ENCODE measurements around the gene CNTFR. TPM values are rescaled to one million over a fixed set of nuclear protein-coding genes. Genes with fewer than 3 reads are reported as not detected.

The CNTFR gene
- total and polyA plus RNA-seq, 4 donors = 0.75 to 3.3 (median 2.0) TPM

DNA sequence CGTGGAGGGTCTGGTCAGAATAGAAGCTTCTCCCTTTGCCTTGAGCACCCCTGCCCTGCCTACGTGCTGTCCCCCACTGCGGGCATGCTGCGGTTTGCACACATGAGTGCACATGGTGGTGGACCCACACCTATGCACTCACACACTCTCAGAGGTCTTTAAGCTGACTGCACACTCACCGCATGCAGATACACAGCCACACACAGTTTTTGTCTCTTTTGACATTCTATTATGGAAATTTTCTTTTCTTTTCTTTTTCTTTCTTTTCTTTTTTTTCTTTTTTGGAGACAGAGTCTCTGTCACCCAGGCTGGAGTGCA is 39.9 kb upstream of the CNTFR start:
- no peaks in the 10 kb centered on the region for H3K9me3 ChIP-seq (ENCODE audit: control insufficient read depth in 4 of 4, low read length in 3 of 4)
- H3K27ac ChIP-seq (ENCODE audit: low read depth in 1 of 2, low read length in 2 of 2) = no peak overlapping the region
- H3K4me1 ChIP-seq (ENCODE audit: control insufficient read depth in 4 of 4, insufficient read depth in 4 of 4, low read length in 3 of 4) = peaks cover 6 to 67% (median 57%) of the 10 kb centered on the region in 4 donors
- peak overlapping the region in 1 of 3 donors; percentile 58 for H3K4me3 ChIP-seq (ENCODE audit: low read depth in 1 of 3, low read length in 3 of 3)
- H3K9ac ChIP-seq (ENCODE audit: low read depth in 1 of 2, low read length in 2 of 2) = no peak overlapping the region
- TF ChIP-seq HNF4G (IDR thresholded peaks at IDR 0.05) (no peak), FOXA1 (IDR thresholded peaks at IDR 0.05) (no peak), FOXA2 (IDR thresholded peaks at IDR 0.05) (no peak), JUND (IDR thresholded peaks at IDR 0.05) (no peak), GABPA (IDR thresholded peaks at IDR 0.05 in 1 of 2, conservative IDR thresholded peaks at IDR 0.05 in 1 of 2) (no peak), NR2F2 (IDR thresholded peaks at IDR 0.05) (no peak), TAF1 (conservative IDR thresholded peaks at IDR 0.05) (no peak), EGR1 (IDR thresholded peaks at IDR 0.05; ENCODE audit: low read depth in 2 of 2) (no peak), YY1 (IDR thresholded peaks at IDR 0.05) (no peak), RAD21 (IDR thresholded peaks at IDR 0.05) (no peak), HNF4A (conservative IDR thresholded peaks at IDR 0.05) (no peak), SP1 (IDR thresholded peaks at IDR 0.05) (no peak), ZBTB33 (IDR thresholded peaks at IDR 0.05) (no peak), RXRA (IDR thresholded peaks at IDR 0.05) (no peak)
- TF ChIP-seq, protein P1, sequence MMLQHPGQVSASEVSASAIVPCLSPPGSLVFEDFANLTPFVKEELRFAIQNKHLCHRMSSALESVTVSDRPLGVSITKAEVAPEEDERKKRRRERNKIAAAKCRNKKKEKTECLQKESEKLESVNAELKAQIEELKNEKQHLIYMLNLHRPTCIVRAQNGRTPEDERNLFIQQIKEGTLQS (IDR thresholded peaks at IDR 0.05) = no peak
- TF ChIP-seq, protein P2, sequence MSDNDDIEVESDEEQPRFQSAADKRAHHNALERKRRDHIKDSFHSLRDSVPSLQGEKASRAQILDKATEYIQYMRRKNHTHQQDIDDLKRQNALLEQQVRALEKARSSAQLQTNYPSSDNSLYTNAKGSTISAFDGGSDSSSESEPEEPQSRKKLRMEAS (IDR thresholded peaks at IDR 0.05) = no peak
- TF ChIP-seq, protein P3, sequence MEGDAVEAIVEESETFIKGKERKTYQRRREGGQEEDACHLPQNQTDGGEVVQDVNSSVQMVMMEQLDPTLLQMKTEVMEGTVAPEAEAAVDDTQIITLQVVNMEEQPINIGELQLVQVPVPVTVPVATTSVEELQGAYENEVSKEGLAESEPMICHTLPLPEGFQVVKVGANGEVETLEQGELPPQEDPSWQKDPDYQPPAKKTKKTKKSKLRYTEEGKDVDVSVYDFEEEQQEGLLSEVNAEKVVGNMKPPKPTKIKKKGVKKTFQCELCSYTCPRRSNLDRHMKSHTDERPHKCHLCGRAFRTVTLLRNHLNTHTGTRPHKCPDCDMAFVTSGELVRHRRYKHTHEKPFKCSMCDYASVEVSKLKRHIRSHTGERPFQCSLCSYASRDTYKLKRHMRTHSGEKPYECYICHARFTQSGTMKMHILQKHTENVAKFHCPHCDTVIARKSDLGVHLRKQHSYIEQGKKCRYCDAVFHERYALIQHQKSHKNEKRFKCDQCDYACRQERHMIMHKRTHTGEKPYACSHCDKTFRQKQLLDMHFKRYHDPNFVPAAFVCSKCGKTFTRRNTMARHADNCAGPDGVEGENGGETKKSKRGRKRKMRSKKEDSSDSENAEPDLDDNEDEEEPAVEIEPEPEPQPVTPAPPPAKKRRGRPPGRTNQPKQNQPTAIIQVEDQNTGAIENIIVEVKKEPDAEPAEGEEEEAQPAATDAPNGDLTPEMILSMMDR (IDR thresholded peaks at IDR 0.05; ENCODE audit: low read depth, low read length, missing input control) = no peak
- TF ChIP-seq, protein P4, sequence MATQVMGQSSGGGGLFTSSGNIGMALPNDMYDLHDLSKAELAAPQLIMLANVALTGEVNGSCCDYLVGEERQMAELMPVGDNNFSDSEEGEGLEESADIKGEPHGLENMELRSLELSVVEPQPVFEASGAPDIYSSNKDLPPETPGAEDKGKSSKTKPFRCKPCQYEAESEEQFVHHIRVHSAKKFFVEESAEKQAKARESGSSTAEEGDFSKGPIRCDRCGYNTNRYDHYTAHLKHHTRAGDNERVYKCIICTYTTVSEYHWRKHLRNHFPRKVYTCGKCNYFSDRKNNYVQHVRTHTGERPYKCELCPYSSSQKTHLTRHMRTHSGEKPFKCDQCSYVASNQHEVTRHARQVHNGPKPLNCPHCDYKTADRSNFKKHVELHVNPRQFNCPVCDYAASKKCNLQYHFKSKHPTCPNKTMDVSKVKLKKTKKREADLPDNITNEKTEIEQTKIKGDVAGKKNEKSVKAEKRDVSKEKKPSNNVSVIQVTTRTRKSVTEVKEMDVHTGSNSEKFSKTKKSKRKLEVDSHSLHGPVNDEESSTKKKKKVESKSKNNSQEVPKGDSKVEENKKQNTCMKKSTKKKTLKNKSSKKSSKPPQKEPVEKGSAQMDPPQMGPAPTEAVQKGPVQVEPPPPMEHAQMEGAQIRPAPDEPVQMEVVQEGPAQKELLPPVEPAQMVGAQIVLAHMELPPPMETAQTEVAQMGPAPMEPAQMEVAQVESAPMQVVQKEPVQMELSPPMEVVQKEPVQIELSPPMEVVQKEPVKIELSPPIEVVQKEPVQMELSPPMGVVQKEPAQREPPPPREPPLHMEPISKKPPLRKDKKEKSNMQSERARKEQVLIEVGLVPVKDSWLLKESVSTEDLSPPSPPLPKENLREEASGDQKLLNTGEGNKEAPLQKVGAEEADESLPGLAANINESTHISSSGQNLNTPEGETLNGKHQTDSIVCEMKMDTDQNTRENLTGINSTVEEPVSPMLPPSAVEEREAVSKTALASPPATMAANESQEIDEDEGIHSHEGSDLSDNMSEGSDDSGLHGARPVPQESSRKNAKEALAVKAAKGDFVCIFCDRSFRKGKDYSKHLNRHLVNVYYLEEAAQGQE (IDR thresholded peaks at IDR 0.05) = no peak
- no peaks in the 10 kb centered on the region for H3K36me3 ChIP-seq (ENCODE audit: control insufficient read depth in 4 of 4, insufficient read depth in 3 of 4, low read depth in 1 of 4, low read length in 3 of 4)
- WGBS = 43% methylated on average over 5 of the region's 5 CpGs
- DNase-seq (ENCODE audit: low spot score) = no peak
- H3K27me3 ChIP-seq (ENCODE audit: control insufficient read depth in 4 of 4, insufficient read depth in 4 of 4, low read length in 3 of 4) = no peaks in the 10 kb centered on the region

All from liver (tissue), 9 donors.